NCI-H2171 (cell line): ENCODE data around the gene TMEM26.
"Not testable (repeated sequence)": the region's sequence is repeated elsewhere in the genome, so short reads cannot be mapped to it uniquely, and the experiment has no call there.

Experiments used
- DNase-seq: peaks from one replicate; lab custom pipeline; 2025; lab: John Stamatoyannopoulos, UW

Gene TMEM26

GRCh38 chr10:61399406-61399805 lies 53.8 kb downstream of the TMEM26 start:
- no peak for DNase-seq

GRCh38 chr10:61398366-61399129 lies 54.6 kb downstream of the TMEM26 start:
- no peak for DNase-seq

- DNase-seq: no peak
Observed at GRCh38 chr10:61397175-61397986, 55.8 kb downstream of the TMEM26 start.

- no peak for DNase-seq
Observed at GRCh38 chr10:61391281-61391680, 61.9 kb downstream of the TMEM26 start.

GRCh38 chr10:61390851-61391250 lies 62.3 kb downstream of the TMEM26 start:
- no peak for DNase-seq

GRCh38 chr10:61389887-61390286 lies 63.3 kb downstream of the TMEM26 start:
- DNase-seq: no peak

- not testable (repeated sequence) for DNase-seq
Observed at GRCh38 chr10:61388986-61389385, 64.2 kb downstream of the TMEM26 start.

GRCh38 chr10:61385231-61386001 lies 67.8 kb downstream of the TMEM26 start:
- no peak for DNase-seq

GRCh38 chr10:61381153-61381552 lies 72.0 kb downstream of the TMEM26 start:
- DNase-seq: not testable (repeated sequence)

- no peak for DNase-seq
Observed at GRCh38 chr10:61378865-61379264, 74.3 kb downstream of the TMEM26 start.

GRCh38 chr10:61376908-61377368 lies 76.2 kb downstream of the TMEM26 start:
- DNase-seq: no peak

- DNase-seq: no peak
Observed at GRCh38 chr10:61376377-61376776, 76.8 kb downstream of the TMEM26 start.

- DNase-seq: no peak
Observed at GRCh38 chr10:61366365-61366764, 86.8 kb downstream of the TMEM26 start.

GRCh38 chr10:61364619-61365018 lies 88.6 kb downstream of the TMEM26 start:
- no peak for DNase-seq

GRCh38 chr10:61363006-61363405 lies 90.2 kb downstream of the TMEM26 start:
- DNase-seq: no peak

- DNase-seq: no peak
Observed at GRCh38 chr10:61359452-61359851, 93.7 kb downstream of the TMEM26 start.

- DNase-seq: no peak
Observed at GRCh38 chr10:61357687-61358086, 95.5 kb downstream of the TMEM26 start.
